PC-3 (cell line): ENCODE data around the gene SNF8.

Experiments
- CTCF ChIP-seq: fragments of 300-600 bp; sonication (generic); conservative IDR thresholded peaks from 2 replicates; pipeline ENCODE4 v1.5.1; 2017; ENCODE audit warnings: antibody characterized with exemption, low read depth, mild to moderate bottlenecking, low read length
- EZH2 ChIP-seq: fragments of 300-600 bp; sonication (generic); IDR thresholded peaks from one replicate; pipeline ENCODE4 v1.6.1; 2017; ENCODE audit warnings: antibody characterized with exemption, mild to moderate bottlenecking, low read length; ENCODE audit not compliant: unreplicated experiment
- EZH2phosphoT487 ChIP-seq: fragments of 300-600 bp; sonication (generic); IDR thresholded peaks from 2 replicates; pipeline ENCODE4 v1.6.1; 2018; ENCODE audit warnings: mild to moderate bottlenecking, antibody characterized with exemption, low read length, borderline replicate concordance

- TF ChIP-seq EZH2 (no peak), CTCF (no peak), EZH2phosphoT487 (no peak)
These were observed 41.0 kb upstream of the SNF8 start for GRCh38 chr17:48985436-48986245.
